ENCODE data around the gene CERKL. TPM values are rescaled to one million over a fixed set of nuclear protein-coding genes. Genes with fewer than 3 reads are reported as not detected.

The CERKL gene
- total and polyA plus RNA-seq, 12 donors = not detected

- Histone ChIP-seq H3K4me1 (peaks cover 0 to 32% (median 12%) of the 10 kb centered on the region in 9 donors), H3K27me3 (peaks cover 19 to 100% (median 98%) of the 10 kb centered on the region in 7 donors), H3K27ac (no peak overlapping the region), H3K4me3 (no peak overlapping the region), H3K36me3 (no peaks in the 10 kb centered on the region), H3K9me3 (peaks cover 0 to 4% (median 0%) of the 10 kb centered on the region in 11 donors)
- ATAC-seq (no peak), DNase-seq (no peak)
- 5 to 7% methylated on average over 24 of the region's 24 CpGs for WGBS, 2 donors
- intact Hi-C loops (cut with DNase I) = no loop called here
- no peak for TF ChIP-seq CTCF (IDR thresholded peaks at IDR 0.05)
Observed at GRCh38 chr2:181682026-181682789, 25.3 kb upstream of the CERKL start.

DNA sequence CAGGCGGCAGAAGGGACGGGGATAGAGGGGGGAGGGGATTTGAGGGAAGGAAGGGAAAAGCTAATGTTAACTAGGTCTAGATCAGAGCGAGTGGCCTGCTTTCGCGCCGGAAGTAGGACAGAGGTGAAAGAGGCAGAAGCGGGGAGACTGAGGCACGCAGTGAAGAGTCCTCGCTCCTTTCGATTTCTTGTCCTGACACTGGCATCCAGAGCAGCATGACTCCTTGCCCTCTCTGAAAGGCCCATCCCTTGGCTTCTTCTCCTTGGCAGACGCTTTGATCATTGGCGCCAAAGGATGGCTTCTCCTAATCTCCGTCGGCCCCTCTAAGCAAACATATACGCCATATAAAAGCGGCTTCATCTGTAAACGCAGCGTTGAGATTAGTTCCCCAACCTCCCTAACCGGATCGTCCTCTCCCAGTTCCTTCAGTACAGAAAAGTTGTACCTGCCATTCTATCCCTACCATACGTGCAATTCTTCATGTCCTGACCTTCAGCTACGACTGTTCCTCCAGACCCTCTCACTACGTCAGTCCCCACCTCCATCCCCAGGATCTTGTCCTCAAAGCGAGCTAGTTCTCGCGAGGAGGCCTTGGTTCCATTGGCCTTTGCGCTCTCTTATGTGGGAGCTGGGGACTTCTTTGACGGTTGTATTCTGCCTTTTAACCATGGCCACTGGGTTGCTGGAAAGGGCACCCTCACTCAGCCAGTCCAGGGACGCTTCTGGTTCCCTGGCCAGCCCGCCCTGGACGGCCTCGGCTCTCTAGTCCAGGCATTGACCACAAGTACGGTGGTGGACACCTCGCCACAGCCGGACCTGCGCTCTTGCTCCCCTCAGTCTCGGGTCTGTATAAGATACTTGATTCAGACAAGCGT, 24.3 kb upstream of the CERKL start:
- TF ChIP-seq CTCF (IDR thresholded peaks at IDR 0.05) = no peak
- DNase-seq = no peak
- peaks cover 19 to 100% (median 97%) of the 10 kb centered on the region in 7 donors for H3K27me3 ChIP-seq
- WGBS, 2 donors = 2% methylated on average over 38 of the region's 38 CpGs
- peak overlapping the region in 2 of 10 donors; percentile 2 to 5 for H3K4me3 ChIP-seq
- no peaks in the 10 kb centered on the region for H3K36me3 ChIP-seq
- no peak overlapping the region for H3K27ac ChIP-seq
- H3K4me1 ChIP-seq = peaks cover 0 to 32% (median 12%) of the 10 kb centered on the region in 9 donors
- peaks cover 0 to 4% (median 0%) of the 10 kb centered on the region in 11 donors for H3K9me3 ChIP-seq
- ATAC-seq = no peak
- intact Hi-C loops (cut with DNase I) = no loop called here

- 0 to 2% methylated on average over 45 of the region's 45 CpGs for WGBS, 2 donors
- ATAC-seq (no peak), DNase-seq (no peak)
- Histone ChIP-seq H3K4me1 (peaks cover 0 to 32% (median 12%) of the 10 kb centered on the region in 9 donors), H3K36me3 (no peaks in the 10 kb centered on the region), H3K27me3 (peaks cover 19 to 100% (median 95%) of the 10 kb centered on the region in 7 donors), H3K9me3 (peaks cover 0 to 4% (median 0%) of the 10 kb centered on the region in 11 donors), H3K27ac (no peak within 1 kb of the TSS), H3K4me3 (peak within 1 kb of the TSS in 2 of 10 donors; percentile 2 to 5)
- no peak for TF ChIP-seq CTCF (IDR thresholded peaks at IDR 0.05)
- intact Hi-C loops (cut with DNase I) = no loop called here
Observed at GRCh38 chr2:181680055-181680936, 23.4 kb upstream of the CERKL start, which contains the start of gene NEUROD1. NEUROD1 (minus strand) TSS chr2:181680517; CDS start chr2:181678860, 1,657 bp downstream.
